T47D (cell line): ENCODE measurements around the gene ATG2A.

ENCODE experiments used
- DNase-seq, 2 experiments: peaks; one replicate each; pipeline versions ENCODE4 v3.0.0 to v3.0.0-alpha.2; 2011 to 2012; ENCODE audit warnings: low read depth in 1 of 2, low spot score in 1 of 2
- JUND ChIP-seq: IDR thresholded peaks from 2 replicates; pipeline ENCODE4 v1.6.1; 2012; ENCODE audit warnings: low read depth
- in situ Hi-C: cut with HindIII; loops from 2 replicates; pipeline ENCODE4 v1.10.0; 2016; ENCODE audit warnings: low sequenced_read_pairs, low pct_unique_long_range_greater_than_20kb

The ATG2A gene

DNA sequence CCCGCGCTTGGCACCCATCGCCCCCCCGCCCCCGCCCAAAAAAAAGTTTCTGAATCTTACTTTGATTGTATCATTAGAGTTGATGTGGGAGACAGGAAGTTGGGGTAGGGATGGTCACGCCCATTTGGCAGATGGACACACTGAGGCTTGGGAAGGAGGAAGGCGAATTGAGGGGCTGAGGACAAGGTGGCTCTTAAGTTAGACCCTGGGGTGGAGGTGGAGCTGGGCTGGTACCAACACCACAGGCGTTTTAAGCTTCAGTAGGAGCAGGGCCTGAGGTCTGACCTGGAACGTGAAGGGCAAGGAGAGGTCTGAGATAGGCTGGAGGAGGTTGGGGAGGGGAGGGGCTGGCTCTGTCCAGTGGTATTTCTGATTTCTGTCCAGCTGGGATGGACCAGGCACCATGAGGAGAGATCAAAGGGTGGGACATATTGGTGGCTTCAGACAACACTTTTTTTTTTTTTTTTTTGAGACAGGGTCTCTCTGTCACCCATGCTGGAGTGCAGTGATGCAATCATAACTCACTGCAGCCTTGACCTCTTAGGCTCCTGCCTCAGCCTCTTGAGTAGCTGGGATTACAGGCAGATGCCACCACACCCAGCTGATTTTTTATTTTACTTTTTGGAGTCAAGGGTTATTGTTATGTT is 71.8 kb downstream of the ATG2A start:
- in situ Hi-C loops, result no loop called here
- peak in 1 of 2 experiments; percentile 53 for DNase-seq
- no peak for TF ChIP-seq JUND
